DOHH2 (cell line): ENCODE data around the gene NRCAM.

ENCODE experiments used
- CTCF ChIP-seq: fragments of 200-600 bp; sonication (generic); IDR thresholded peaks from one replicate; pipeline ENCODE4 v1.5.1; 2014; ENCODE audit warnings: antibody characterized with exemption, mild to moderate bottlenecking, low read depth, low read length; ENCODE audit not compliant: poor library complexity, severe bottlenecking
- EZH2phosphoT487 ChIP-seq: fragments of 200-600 bp; sonication (generic); IDR thresholded peaks from 2 replicates; pipeline ENCODE4 v1.6.1; 2017; ENCODE audit warnings: borderline replicate concordance, mild to moderate bottlenecking, antibody characterized with exemption, low read length, moderate library complexity, mixed read lengths

- no peak for TF ChIP-seq CTCF
- no peak for TF ChIP-seq EZH2phosphoT487
These were observed 36.5 kb upstream of the NRCAM start for GRCh38 chr7:108492742-108493141.
